DMS153 (cell line): ENCODE measurements around the gene QDPR.
A peak's percentile ranks its signal among the peaks of the same experiment; 100 is the strongest.
"Not testable (repeated sequence)": the region's sequence is repeated elsewhere in the genome, so short reads cannot be mapped to it uniquely, and the experiment has no call there.

Experiments
- DNase-seq: peaks from one replicate; lab custom pipeline; 2025; lab: John Stamatoyannopoulos, UW

Gene QDPR

GRCh38 chr4:17511950-17512795 is at the start of gene QDPR:
TSS of gene QDPR (minus strand) at chr4:17512090. CDS start at chr4:17512054, 36 bp downstream.
- peak; percentile 6 for DNase-seq

- no peak for DNase-seq
Observed at GRCh38 chr4:17561195-17561909, 49.5 kb upstream of the QDPR start.

GRCh38 chr4:17560065-17560673 is 48.3 kb upstream of the QDPR start:
- no peak for DNase-seq

DNA sequence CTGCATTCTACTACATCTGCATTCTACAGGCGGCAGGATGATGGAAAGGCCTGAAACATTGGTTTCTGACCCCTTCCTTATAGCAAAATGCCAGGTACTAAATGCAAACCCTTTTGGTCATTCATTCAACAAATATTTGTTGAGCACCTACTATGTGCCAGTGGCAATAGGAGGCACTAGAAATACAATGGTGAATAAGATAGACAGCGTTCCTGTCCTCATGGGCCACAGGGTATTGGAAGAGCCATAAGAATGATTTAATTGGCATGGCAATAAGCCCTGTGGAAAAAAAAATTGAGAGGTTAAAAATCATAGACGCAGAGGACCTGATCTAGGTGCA is 47.8 kb upstream of the QDPR start:
- no peak for DNase-seq

GRCh38 chr4:17558941-17559708 is 47.2 kb upstream of the QDPR start:
- no peak for DNase-seq

- no peak for DNase-seq
Observed at GRCh38 chr4:17557880-17558279, 46.0 kb upstream of the QDPR start.

- no peak for DNase-seq
Observed at GRCh38 chr4:17556498-17556897, 44.6 kb upstream of the QDPR start.

DNA sequence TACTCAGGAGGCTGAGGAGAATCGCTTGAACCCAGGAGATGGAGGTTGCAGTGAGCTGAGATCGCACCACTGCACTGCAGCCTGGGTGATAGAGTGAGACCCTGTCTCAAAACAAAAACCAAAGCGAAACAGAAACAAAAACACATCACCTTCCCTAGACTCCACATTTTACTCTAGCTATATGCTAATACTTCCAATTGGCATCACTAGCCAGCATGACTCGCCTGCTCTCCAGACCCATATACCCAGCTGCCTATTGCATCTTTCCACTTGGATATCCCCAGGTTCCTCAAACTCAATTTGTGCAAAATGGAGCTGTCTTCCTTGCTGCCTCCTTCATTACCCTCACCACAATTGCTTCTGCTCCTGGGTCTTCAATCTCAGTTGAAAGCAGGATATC is 42.7 kb upstream of the QDPR start:
- DNase-seq, result no peak

DNA sequence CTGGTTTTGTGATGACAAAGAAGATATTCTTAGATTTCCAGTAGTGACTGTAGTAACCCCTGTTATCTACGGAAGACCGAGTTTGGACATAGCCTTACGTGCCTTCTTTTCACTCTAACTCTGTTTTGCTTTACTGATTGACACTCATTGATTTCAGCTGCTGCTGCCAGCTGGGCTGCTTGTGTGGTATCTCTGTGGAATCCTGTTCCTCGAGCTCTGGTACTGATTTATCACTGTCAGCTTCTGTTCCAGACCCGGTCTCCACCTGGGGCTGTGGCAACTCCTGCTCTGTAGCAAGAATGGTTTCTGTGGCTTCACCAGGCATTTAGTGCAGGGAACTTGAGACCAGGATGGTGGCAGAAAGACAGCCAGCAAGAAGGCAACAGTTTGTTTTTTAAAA is 40.5 kb upstream of the QDPR start:
- DNase-seq, result no peak

GRCh38 chr4:17550549-17550948 is 38.7 kb upstream of the QDPR start:
- no peak for DNase-seq

GRCh38 chr4:17546678-17547077 is 34.8 kb upstream of the QDPR start:
- DNase-seq, result no peak

DNA sequence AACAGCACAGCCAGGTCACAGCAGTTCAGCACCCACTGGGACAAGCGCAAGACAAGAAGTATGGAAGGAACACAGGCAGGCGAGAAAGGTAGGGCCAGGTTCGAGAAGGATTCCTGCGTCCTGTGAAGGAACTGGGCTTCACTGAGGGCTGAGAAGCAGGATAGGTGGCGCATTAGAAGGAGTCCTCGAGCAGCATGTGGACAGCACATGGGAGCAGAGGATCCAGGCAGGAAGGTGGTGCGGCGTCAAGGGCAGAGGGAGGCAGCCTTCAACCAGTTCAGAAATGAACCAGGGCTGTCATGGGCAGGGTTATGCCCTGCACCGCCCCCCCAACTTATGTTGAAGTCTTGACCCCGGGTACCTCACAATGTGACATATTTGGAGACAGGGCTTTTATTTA is 34.3 kb upstream of the QDPR start:
- no peak for DNase-seq

DNA sequence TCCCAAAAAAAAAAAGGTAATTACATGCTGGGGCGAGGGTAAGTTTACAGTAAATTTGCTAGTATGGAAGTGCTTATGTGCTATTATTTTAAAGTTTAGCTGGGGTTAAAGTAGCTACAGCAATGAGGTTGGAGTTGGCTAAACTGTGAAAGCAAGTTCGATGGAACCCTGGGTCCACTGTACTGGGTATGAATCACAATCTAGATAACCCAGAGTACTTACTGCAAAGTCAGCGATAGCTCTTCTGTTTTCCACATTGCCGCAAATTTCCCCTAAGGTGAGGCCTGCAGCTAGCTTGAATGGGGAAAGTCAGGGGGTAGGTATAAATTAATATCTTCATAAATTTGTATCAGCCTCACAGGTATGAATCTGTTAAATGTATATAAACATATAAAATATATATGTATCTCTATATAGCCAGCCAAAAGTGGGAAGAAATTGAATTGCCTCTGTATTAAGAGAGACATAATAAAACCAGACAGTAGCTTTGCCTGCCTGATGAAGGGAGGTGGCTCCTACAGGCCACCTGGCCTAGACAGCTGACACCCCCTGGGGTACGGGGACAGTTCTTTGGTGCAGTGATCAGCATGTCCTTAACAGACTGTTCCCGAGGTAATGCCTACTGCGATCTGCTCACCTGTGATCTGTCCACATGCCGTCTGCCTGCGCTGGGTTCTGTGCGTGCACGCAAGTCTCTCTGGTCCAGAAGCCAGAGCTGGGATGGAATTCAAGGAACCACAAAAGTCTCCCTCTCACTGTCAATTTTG is 33.7 kb upstream of the QDPR start:
- DNase-seq, result no peak

- peak; percentile 78 for DNase-seq
Observed at GRCh38 chr4:17544831-17545234, 32.9 kb upstream of the QDPR start.

GRCh38 chr4:17544205-17544604 is 32.3 kb upstream of the QDPR start:
- peak; percentile 81 for DNase-seq

DNA sequence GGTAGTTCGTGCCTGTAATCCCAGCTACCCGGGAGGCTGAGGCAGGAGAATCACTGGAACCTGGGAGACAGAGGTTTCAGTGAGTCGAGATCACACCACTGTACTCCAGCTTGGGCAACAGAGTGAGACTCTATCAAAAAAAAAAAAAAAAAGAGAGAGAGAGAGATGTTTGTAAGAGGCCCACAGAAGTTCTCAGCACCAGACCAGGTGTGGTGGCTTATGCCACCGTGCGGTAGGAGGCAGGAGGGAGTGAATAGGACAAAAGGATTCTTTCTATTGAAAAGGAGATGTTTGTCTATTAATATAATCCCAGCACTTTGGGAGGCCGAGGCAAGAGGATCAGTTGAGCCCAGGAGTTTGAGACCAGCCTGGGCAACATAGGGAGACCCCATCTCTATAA is 25.2 kb upstream of the QDPR start:
- not testable (repeated sequence) for DNase-seq

DNA sequence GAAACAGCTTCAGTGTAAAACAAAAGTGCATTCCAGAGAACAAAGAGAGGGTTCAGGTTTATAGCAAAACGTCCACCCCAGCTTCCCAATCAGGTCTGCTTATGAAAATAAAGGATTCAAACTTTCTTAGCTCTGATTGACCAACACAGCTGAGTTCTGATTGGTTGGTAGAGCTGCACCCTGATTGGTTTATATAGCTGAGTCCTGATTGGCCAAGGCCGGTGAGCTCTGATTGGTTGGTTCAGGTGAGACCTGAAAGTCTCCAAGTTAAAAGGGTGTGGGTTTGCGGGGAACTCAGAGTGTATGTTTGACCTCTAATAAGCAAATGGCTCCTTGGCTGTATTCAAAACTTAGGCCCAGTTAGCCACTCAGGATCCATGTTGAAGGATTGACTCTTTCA is 24.0 kb upstream of the QDPR start:
- DNase-seq, result no peak

DNA sequence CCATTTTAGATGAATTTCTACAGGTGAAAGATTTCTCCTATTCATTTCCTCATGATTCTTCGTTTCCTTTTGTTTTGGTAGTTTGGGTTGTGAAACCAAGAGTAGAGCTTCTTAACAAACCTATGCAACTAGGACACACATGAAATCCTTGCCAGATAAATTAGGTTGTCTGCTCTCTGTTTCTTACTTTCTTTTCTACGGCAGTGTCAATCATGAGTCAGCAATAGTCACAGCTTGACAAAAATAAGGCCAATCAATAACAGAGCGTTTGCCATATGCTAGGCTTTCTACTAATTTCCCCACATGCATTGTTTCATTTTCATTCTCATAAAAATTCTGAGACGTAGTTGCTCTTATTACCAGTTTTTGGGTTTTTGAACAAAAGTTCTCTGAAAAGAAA is 23.4 kb upstream of the QDPR start:
- no peak for DNase-seq

- DNase-seq, result no peak
Observed at GRCh38 chr4:17534705-17535104, 22.8 kb upstream of the QDPR start.

GRCh38 chr4:17531538-17532285 is 19.8 kb upstream of the QDPR start:
- no peak for DNase-seq
